COLO668 (cell line): Measurements from ENCODE around the gene SLC6A20.

Experiments
- DNase-seq: peaks from one replicate; lab custom pipeline; 2025; ENCODE audit not compliant: unreplicated experiment; lab: John Stamatoyannopoulos, UW

SLC6A20 gene

GRCh38 chr3:45802146-45802545 lies 5.8 kb upstream of the SLC6A20 start:
- DNase-seq = no peak

GRCh38 chr3:45800611-45801010 lies 4.3 kb upstream of the SLC6A20 start:
- no peak for DNase-seq

GRCh38 chr3:45799586-45799985 lies 3.2 kb upstream of the SLC6A20 start:
- no peak for DNase-seq

- DNase-seq = no peak
These were observed 1.7 kb upstream of the SLC6A20 start for GRCh38 chr3:45798034-45798433.

- no peak for DNase-seq
These were observed 734 bp upstream of the SLC6A20 start for GRCh38 chr3:45796902-45797637.

GRCh38 chr3:45795509-45795881 lies 841 bp downstream of the SLC6A20 start:
- no peak for DNase-seq

- DNase-seq = no peak
These were observed 1.7 kb downstream of the SLC6A20 start for GRCh38 chr3:45794660-45795059.

- DNase-seq = no peak
These were observed 2.2 kb downstream of the SLC6A20 start for GRCh38 chr3:45794177-45794560.

- no peak for DNase-seq
These were observed 2.7 kb downstream of the SLC6A20 start for GRCh38 chr3:45793482-45794176.

- DNase-seq = no peak
These were observed 3.7 kb downstream of the SLC6A20 start for GRCh38 chr3:45792516-45793172.

- DNase-seq = no peak
These were observed 4.3 kb downstream of the SLC6A20 start for GRCh38 chr3:45792036-45792435.

GRCh38 chr3:45790596-45790995 lies 5.7 kb downstream of the SLC6A20 start:
- no peak for DNase-seq

GRCh38 chr3:45789235-45789812 lies 7.0 kb downstream of the SLC6A20 start:
- no peak for DNase-seq

- no peak for DNase-seq
These were observed 8.8 kb downstream of the SLC6A20 start for GRCh38 chr3:45787551-45787950.

GRCh38 chr3:45786801-45787495 lies 9.4 kb downstream of the SLC6A20 start:
- no peak for DNase-seq

- no peak for DNase-seq
These were observed 10.7 kb downstream of the SLC6A20 start for GRCh38 chr3:45785605-45786150.

GRCh38 chr3:45783667-45784066 lies 12.7 kb downstream of the SLC6A20 start:
- no peak for DNase-seq

- no peak for DNase-seq
These were observed 14.0 kb downstream of the SLC6A20 start for GRCh38 chr3:45782381-45782780.

GRCh38 chr3:45781841-45782240 lies 14.5 kb downstream of the SLC6A20 start:
- DNase-seq = no peak

GRCh38 chr3:45781271-45781670 lies 15.1 kb downstream of the SLC6A20 start:
- no peak for DNase-seq
